ENCODE data around the gene RPL14.

- TF ChIP-seq CTCF (IDR thresholded peaks at IDR 0.05 in 4 of 5, conservative IDR thresholded peaks at IDR 0.05 in 1 of 5) (no peak), POLR2A (IDR thresholded peaks at IDR 0.05) (no peak)
These were observed 40.1 kb downstream of the RPL14 start for GRCh38 chr3:40497288-40497687.
